Ovary (tissue), 3 donors: ENCODE results near the gene RNF11.

Source experiments
- EP300 ChIP-seq: sonication (generic); formaldehyde crosslinking; IDR thresholded peaks from one replicate; pipeline ENCODE4 v1.6.1; 2017; ENCODE audit warnings: antibody characterized with exemption
- POLR2A ChIP-seq: fragments of 450-650 bp; IDR thresholded peaks from one replicate; pipeline ENCODE4 v1.6.1; 2017; ENCODE audit warnings: antibody characterized with exemption, mild to moderate bottlenecking, moderate library complexity
- TF ChIP-seq, protein P1 (sequence below), 3 donors: fragments of 450-650 bp in 2 of 3; fragments of 200-600 bp in 1 of 3; IDR thresholded peaks; one replicate each; pipeline versions ENCODE4 v1.5.1 to v1.8.0; 2016 to 2022; ENCODE audit warnings: antibody characterized with exemption in 3 of 3, mild to moderate bottlenecking in 1 of 3
- donor health status: DM: no; HTN: no; CAD: no.

DNA sequence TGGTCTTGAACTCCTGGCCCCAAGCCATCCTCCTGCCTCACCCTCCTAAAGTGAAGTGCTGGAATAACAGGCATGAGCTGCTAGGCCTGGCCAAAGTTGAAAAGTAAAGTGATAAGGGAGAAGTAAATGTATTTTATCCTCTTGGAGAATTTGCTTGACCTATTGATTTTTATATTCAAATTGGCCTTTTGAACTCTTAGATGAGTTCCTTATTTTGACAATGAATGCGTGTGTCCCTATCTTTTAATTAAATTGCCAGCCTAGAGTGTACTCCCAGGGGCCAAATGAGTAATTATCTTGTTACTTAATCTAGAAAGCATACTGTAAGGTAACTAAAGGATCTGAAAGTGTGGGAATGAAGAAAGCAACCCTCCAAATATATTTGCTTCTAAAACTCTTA lies 11.4 kb downstream of the RNF11 start:
- TF ChIP-seq, protein P1, sequence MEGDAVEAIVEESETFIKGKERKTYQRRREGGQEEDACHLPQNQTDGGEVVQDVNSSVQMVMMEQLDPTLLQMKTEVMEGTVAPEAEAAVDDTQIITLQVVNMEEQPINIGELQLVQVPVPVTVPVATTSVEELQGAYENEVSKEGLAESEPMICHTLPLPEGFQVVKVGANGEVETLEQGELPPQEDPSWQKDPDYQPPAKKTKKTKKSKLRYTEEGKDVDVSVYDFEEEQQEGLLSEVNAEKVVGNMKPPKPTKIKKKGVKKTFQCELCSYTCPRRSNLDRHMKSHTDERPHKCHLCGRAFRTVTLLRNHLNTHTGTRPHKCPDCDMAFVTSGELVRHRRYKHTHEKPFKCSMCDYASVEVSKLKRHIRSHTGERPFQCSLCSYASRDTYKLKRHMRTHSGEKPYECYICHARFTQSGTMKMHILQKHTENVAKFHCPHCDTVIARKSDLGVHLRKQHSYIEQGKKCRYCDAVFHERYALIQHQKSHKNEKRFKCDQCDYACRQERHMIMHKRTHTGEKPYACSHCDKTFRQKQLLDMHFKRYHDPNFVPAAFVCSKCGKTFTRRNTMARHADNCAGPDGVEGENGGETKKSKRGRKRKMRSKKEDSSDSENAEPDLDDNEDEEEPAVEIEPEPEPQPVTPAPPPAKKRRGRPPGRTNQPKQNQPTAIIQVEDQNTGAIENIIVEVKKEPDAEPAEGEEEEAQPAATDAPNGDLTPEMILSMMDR (IDR thresholded peaks at IDR 0.05): no peak
- TF ChIP-seq EP300 (no peak), POLR2A (no peak)
